Sigmoid colon (tissue), 3 donors: Measurements from ENCODE around the gene ATP5PO.

Source experiments
- POLR2A ChIP-seq, 2 donors: fragments of 450-650 bp; IDR thresholded peaks; one replicate each; pipeline ENCODE4 v1.6.1; 2016; ENCODE audit warnings: antibody characterized with exemption in 2 of 2, mild to moderate bottlenecking in 2 of 2, moderate library complexity in 2 of 2
- TF ChIP-seq, protein P1 (sequence below), 4 experiments: fragments of 450-650 bp in 3 of 4; fragments of 200-600 bp in 1 of 4; IDR thresholded peaks; one replicate each; pipeline ENCODE4 v1.5.1; 2016 to 2019; ENCODE audit warnings: antibody characterized with exemption in 4 of 4, mild to moderate bottlenecking in 3 of 4, moderate library complexity in 2 of 4

DNA sequence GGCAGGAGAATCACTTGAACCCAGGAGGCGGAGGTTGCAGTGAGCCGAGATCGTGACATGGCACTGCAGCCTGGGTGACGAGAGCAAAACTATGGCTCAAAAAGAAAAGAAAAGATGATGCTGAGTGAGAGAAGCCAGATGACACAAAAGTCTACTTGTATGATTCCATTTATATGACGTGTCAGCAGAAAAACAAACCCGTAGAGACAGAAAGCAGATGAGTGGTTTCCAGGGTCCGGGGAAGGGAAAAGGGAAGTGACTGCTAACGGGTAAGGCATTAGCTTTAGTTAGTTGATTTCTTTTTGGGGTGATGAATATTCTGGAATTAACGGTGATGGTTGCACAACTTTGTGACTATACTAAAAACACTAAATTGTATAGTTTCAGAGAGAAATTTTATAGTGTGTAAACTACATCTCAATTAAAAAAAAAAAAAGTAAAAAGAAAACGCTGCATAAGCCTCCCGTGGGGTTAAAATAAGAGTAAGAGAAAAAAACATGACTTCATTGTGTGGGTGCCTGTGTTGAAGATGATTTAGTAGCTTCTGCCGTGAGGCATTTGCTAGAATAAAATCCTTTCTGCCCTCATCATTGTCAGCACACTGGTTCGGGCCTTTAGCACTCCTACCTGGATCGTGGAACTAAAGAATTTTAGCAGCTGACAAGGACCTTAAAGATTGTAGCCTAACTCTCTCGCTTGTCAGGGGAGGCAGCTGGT, 24.7 kb upstream of the ATP5PO start:
- TF ChIP-seq, protein P1, sequence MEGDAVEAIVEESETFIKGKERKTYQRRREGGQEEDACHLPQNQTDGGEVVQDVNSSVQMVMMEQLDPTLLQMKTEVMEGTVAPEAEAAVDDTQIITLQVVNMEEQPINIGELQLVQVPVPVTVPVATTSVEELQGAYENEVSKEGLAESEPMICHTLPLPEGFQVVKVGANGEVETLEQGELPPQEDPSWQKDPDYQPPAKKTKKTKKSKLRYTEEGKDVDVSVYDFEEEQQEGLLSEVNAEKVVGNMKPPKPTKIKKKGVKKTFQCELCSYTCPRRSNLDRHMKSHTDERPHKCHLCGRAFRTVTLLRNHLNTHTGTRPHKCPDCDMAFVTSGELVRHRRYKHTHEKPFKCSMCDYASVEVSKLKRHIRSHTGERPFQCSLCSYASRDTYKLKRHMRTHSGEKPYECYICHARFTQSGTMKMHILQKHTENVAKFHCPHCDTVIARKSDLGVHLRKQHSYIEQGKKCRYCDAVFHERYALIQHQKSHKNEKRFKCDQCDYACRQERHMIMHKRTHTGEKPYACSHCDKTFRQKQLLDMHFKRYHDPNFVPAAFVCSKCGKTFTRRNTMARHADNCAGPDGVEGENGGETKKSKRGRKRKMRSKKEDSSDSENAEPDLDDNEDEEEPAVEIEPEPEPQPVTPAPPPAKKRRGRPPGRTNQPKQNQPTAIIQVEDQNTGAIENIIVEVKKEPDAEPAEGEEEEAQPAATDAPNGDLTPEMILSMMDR (IDR thresholded peaks at IDR 0.05) = no peak
- TF ChIP-seq POLR2A (IDR thresholded peaks at IDR 0.05) = no peak
